Measurements from ENCODE around the gene DNAAF8.

The DNAAF8 gene

GRCh38 chr16:4695473-4696171 lies 38.7 kb upstream of the DNAAF8 start:
- DNase-seq = no peak

GRCh38 chr16:4696172-4696904 lies 38.0 kb upstream of the DNAAF8 start:
- no peak for DNase-seq

GRCh38 chr16:4696905-4697847 lies 37.2 kb upstream of the DNAAF8 start:
- DNase-seq = no peak

- no peak for DNase-seq
Measured at GRCh38 chr16:4697848-4698291, 36.5 kb upstream of the DNAAF8 start.

- no peak for DNase-seq
Measured at GRCh38 chr16:4698321-4699045, 35.9 kb upstream of the DNAAF8 start.

- no peak for DNase-seq
Measured at GRCh38 chr16:4699046-4699556, 35.2 kb upstream of the DNAAF8 start.

GRCh38 chr16:4700380-4700996 lies 33.8 kb upstream of the DNAAF8 start:
- peak; percentile 46 for DNase-seq

GRCh38 chr16:4700997-4701743 lies 33.2 kb upstream of the DNAAF8 start:
- no peak for DNase-seq

- DNase-seq = no peak
Measured at GRCh38 chr16:4701791-4702465, 32.4 kb upstream of the DNAAF8 start.

GRCh38 chr16:4702466-4702808 lies 31.9 kb upstream of the DNAAF8 start:
- no peak for DNase-seq

GRCh38 chr16:4703906-4704305 lies 30.4 kb upstream of the DNAAF8 start:
- no peak for DNase-seq

- DNase-seq = no peak
Measured at GRCh38 chr16:4704491-4704890, 29.8 kb upstream of the DNAAF8 start.

- DNase-seq = no peak
Measured at GRCh38 chr16:4704913-4705312, 29.4 kb upstream of the DNAAF8 start.

- DNase-seq = no peak
Measured at GRCh38 chr16:4706871-4707270, 27.5 kb upstream of the DNAAF8 start.

GRCh38 chr16:4709481-4709880 lies 24.9 kb upstream of the DNAAF8 start:
- DNase-seq = no peak

- DNase-seq = no peak
Measured at GRCh38 chr16:4713663-4714501, 20.5 kb upstream of the DNAAF8 start.

GRCh38 chr16:4714996-4715395 lies 19.3 kb upstream of the DNAAF8 start:
- DNase-seq = no peak

GRCh38 chr16:4718466-4718865 lies 15.9 kb upstream of the DNAAF8 start:
- DNase-seq = no peak

- DNase-seq = no peak
Measured at GRCh38 chr16:4723071-4723767, 11.1 kb upstream of the DNAAF8 start.
